Islet precursor cell (in vitro differentiated cells): ENCODE results near the gene TKT.
"Not testable (repeated sequence)": the region's sequence is repeated elsewhere in the genome, so short reads cannot be mapped to it uniquely, and the experiment has no call there.

Experiments
- DNase-seq: peaks from one replicate; pipeline ENCODE4 v3.0.0-alpha.2; 2018

The TKT gene

GRCh38 chr3:53255775-53256703 lies at the start of gene TKT:
Gene TKT (minus strand): TSS chr3:53256022. CDS start chr3:53255942, 80 bp downstream.
- peak; percentile 94 for DNase-seq

- no peak for DNase-seq
These were observed 48.1 kb upstream of the TKT start for GRCh38 chr3:53303957-53304356.

DNA sequence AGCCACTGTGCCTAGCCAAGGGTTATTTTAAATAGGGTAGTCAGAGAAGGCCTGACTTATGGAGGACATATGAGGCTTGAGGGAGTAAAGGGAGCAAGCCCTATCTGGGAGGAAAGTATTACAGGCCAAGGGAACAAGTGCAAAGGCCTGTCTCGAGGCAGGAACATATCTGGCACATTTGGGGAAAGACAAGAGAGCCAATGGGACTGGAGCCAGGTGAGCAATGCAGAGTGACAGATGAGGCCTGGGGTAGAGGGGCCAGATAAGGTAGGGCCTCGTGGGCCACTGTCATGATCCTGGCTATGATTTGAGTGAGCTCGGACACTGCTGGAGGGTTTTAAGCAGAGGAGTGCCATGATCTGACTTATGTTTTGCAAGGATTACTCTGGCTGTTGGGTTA lies 47.7 kb upstream of the TKT start:
- no peak for DNase-seq

DNA sequence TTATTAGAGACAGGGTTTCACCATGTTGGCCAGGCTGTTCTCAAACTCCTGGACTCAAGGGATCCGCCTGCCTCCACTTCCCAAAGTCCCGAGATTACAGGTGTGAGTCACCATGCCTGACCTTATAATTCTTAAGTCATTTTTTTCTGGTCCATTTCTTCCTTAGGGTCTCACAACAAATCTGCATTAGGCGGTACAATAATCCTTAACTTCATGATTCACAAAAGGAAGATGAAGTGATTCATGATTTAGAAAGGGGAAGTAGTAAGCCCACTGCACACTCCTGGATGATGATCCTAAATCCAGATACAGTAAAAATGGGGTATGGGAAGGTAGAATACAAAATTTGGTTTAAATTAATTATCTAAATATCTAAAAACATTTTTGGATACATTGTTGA lies 45.0 kb upstream of the TKT start:
- no peak for DNase-seq

DNA sequence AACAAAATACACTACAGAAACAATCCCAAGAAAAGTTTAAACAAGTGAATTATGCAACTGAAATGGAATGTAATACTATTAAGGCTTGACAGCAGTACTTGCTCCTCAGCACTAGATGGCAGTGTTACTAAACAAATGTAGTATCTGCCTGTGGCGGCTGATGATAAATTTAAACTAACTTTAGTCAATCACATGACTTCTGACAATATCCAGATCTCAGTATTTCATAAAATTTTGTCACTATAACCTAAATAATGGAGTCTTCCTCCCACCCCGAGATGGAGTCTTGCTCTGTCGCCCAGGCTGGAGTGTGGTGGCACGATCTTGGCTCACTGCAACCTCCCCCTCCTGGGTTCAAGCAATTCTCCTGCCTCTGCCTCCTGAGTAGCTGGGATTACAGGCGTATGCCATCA lies 43.8 kb upstream of the TKT start:
- not testable (repeated sequence) for DNase-seq

DNA sequence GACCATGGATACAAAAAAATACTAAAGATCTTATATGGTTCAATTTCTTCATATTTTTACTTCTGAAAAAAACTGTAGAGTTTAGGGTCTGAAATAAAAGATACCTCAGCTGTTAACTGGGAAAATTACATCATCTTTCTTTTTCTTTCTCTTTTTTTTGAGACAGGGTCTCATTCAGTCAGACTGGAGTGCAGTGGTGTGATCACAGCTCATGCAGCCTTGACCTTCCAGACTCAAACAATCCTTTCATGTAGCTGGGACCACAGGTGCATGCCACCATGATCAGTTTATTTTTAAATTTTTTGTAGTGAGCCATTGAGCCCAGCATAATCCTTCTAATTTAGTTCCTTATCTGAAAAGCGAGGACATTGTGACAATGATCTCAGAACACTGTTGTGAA lies 39.6 kb upstream of the TKT start:
- DNase-seq, result no peak

DNA sequence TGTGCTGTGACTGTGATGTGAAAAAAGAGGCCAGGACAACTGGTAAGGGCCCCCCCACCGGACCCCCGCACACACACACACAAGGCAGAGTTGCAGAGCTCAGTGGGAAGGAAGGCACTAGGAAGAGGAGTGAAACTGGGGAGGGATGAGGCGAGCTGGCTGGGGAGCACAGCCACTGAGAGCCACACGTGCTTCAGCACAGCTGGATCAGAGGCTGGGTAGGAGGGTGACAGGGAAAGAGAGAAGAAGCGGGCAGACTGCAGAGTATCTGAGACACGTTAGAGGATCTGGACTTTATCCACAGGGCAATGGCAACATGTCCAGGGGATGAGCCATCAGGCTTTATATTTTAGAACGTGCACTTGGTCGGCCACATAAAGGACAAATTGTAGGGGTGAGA lies 38.0 kb upstream of the TKT start:
- DNase-seq, result no peak

GRCh38 chr3:53288214-53288613 lies 32.4 kb upstream of the TKT start:
- no peak for DNase-seq

DNA sequence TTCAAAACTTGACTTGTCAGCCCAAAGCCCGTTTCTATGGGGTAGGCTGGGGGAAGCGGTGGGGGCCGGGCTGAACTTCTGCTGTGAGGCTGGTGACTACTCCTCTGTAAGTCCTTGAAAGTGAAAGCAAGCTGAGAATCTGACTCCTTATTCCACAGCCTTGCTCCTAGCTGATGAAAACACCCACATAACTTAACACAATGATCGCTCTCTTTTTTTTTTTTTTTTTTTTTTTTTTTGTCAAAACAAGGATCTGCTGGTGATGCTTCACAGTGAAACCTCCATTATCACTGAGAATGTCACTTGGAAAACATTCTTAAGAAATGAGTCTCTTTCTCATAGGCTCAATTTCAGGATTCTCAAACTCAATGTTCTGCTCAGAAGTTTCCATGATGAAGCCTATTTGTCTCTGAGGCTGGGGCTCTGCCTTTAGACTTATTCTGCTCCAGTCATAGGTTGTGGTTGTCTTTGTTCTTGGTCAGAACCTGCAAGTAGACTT lies 31.4 kb upstream of the TKT start:
- DNase-seq, result peak; percentile 65

DNA sequence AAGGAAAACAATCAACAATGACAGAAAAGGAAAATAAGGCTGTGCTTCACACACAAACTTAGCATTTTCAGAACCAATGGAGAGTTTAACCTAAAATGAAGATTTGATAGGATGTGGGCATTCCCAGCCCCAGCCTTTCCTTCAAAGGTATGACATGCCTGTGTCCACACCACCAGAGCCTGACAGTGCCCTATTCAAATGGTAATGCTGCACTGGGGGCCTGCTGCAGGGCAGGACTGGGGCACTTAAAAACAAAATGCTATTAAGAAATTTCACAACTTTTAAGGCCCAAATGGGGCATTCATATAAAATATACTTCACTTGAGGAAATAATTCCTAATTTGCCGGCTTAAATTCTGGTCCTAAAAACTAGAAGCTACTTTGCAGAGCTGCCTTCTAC lies 30.9 kb upstream of the TKT start:
- no peak for DNase-seq

DNA sequence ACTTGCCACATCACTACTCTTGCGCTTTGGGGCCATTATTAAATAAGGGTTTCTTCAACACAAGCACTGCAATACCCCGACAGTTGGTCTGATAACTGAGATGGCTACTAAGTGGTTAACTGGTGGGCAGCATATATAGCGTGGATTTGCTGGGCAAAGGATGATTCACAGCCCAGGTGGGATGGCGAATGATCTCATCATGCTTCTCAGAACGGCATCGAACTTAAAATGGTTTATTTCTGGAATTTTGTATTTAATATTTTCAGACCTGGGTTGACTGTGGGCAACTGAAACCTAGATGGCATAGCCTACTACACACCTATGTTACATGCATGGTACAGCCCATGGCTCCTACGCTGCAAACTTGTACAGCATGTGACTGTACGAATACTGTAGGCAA lies 26.8 kb upstream of the TKT start:
- no peak for DNase-seq

GRCh38 chr3:53278667-53279066 lies 22.8 kb upstream of the TKT start:
- DNase-seq, result no peak

GRCh38 chr3:53274938-53275605 lies 19.2 kb upstream of the TKT start:
- DNase-seq, result no peak

DNA sequence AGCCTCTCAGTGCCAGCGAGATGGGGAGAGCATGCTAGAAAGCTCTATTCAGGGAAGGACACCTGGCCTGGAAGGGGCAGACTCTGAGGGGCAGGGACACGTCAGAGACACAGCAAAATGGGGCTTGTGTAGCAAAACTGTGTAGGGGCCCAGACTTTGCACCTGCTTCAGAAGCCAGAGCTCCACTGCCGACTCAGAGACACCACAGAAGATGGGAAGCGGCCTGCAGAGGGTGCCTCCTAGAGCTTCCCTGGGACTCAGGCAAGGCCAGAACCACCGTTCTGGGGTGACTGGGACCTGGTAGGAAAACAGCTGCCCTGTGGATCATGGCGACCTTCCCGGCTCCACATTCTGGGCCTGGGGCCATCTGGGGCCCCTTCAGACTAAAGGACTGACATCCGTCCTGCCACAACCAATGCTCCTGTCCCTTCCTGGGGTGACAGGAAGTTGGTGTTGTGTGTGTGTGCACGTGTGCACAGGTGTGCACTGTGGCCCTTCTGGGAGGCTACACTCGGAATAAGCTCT lies 17.4 kb upstream of the TKT start:
- no peak for DNase-seq

DNA sequence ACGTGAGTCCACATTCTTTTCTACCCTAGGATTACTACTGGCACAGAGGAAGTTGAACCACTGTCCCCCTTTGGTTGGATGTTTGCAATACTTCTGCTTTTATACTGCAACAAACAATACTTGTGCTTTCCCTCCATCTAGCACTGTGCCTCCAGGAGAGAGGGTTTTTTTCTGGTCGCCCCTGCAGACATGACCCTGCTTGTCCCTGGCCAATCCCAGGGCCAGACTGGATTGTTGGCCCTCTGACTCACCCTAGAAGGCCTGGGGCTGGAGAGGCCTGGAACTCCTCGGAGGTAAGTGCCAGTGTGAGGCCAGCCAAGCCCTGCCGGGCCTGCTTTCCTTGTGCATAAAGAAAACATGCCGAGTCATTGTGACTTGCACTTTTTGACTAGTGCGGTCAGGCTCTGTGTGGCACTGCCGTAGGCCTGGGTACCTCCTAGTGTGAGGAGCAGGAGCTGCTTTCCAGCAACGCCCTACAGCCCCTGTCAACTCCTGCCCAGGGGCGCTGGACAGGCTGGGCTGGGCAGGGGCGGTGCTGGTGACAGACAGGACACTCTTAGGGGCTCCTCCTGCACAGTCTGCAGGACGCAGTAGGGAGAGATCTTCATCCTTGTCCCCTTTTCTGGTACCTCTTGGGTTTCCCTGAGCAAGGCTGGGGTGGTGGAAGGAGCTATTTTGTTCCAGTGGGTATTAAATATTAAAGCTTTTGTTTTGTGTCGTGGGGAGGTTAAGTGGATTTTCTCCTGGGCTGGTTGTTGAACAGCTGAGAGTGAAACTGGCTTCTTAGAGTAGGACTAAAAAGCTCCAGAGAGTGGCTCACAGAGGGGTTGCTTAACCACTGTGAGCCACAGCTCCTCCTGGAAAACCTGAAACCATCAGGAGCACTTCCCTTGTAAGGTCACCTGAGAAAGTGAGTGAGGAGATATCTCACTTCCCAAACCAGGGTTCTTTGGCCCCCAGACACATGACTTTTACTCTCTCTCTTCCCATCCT lies 14.4 kb upstream of the TKT start:
- peak; percentile 100 for DNase-seq

DNA sequence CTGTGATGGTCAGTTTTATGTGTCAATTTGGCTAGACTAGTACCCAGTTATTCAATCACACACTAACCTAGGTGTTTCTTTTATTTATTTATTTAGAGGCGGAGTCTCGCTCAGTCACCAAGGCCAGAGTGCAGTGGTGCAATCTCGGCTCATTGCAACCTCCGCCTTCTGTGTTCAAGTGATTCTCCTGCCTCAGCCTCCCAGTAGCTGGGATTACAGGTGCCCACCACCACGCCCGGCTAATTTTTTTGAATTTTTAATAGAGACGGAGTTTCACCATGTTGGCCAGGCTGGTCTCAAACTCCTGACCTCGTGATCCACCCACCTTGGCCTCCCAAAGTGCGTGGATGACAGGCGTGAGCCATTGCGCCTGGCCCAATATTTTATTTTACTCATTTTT lies 13.4 kb upstream of the TKT start:
- not testable (repeated sequence) for DNase-seq

GRCh38 chr3:53267766-53268165 lies 11.9 kb upstream of the TKT start:
- no peak for DNase-seq

GRCh38 chr3:53264718-53265117 lies 8.9 kb upstream of the TKT start:
- no peak for DNase-seq

- DNase-seq, result no peak
These were observed 8.1 kb upstream of the TKT start for GRCh38 chr3:53263907-53264306.

DNA sequence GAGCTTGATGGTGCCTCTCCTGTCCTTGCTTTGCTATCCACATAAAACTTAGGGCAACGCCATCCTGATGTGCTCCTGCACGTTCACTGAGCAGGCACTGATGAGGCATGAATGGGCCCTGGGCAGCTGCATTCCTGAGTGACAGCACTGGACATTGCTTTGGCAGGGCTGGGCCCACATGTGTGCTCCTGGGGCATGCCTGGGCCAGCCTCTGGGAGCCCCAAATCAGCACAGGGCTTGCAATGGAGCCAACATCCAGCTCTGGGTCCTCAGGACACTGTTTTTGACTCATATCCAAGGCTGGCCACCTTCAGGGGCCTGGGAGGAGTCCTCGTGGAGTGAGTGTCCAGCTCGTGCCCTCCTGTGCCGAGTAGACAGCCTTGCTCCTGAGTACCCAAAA lies 5.9 kb upstream of the TKT start:
- no peak for DNase-seq

DNA sequence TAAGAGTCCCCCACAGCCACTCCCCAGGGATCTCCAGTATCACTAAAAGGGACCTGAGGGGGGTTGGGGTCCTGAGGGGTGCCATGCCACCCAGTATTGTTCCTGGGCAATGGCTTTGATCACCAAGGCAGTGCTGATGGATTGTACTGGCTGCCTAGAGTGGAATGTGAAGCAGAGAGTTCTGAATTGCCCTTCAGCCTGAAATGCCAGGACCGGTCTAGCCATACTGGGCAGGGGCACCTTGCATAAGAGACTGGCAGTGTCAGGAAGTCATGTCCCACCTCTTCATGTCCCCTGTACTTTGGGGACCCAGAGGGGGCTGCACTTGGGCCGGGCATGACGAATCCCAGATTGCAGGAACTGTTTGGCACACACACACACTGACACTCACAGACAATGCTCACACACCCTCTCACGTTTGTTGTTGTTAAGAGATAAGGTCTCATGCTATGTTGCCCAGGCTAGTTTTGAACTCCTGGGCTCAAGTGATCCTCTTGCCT lies 4.5 kb upstream of the TKT start:
- no peak for DNase-seq
